Ishikawa (cell line): ENCODE data around the gene VIPR2.

ENCODE experiments used
- CEBPB ChIP-seq: IDR thresholded peaks from 2 replicates; pipeline ENCODE4 v1.6.1; 2012
- CREB1 ChIP-seq: IDR thresholded peaks from 2 replicates; pipeline ENCODE4 v1.6.1; 2012; ENCODE audit warnings: low read depth
- EGR1 ChIP-seq: IDR thresholded peaks from 2 replicates; pipeline ENCODE4 v1.6.1; 2012
- EP300 ChIP-seq: IDR thresholded peaks from 2 replicates; pipeline ENCODE4 v1.6.1; 2012; ENCODE audit warnings: borderline replicate concordance
- FOXM1 ChIP-seq: IDR thresholded peaks from 2 replicates; pipeline ENCODE4 v1.6.1; 2012; ENCODE audit warnings: low read depth, borderline replicate concordance
- NFIC ChIP-seq: IDR thresholded peaks from 2 replicates; pipeline ENCODE4 v1.6.1; 2012
- RAD21 ChIP-seq: IDR thresholded peaks from 2 replicates; pipeline ENCODE4 v1.6.1; 2012; ENCODE audit warnings: low read depth
- TAF1 ChIP-seq: IDR thresholded peaks from 2 replicates; pipeline ENCODE4 v1.6.1; 2012; ENCODE audit warnings: low read depth, mild to moderate bottlenecking
- TCF12 ChIP-seq: IDR thresholded peaks from 2 replicates; pipeline ENCODE4 v1.6.1; 2012; ENCODE audit warnings: low read depth
- TEAD4 ChIP-seq: IDR thresholded peaks from 2 replicates; pipeline ENCODE4 v1.6.1; 2012
- YY1 ChIP-seq: IDR thresholded peaks from 2 replicates; pipeline ENCODE4 v1.6.1; 2012; ENCODE audit warnings: low read depth
- ZBTB7A ChIP-seq: IDR thresholded peaks from 2 replicates; pipeline ENCODE4 v1.6.1; 2012; ENCODE audit warnings: low read depth
- TF ChIP-seq, protein P1 (sequence below): IDR thresholded peaks from 2 replicates; pipeline ENCODE4 v1.6.1; 2012; ENCODE audit warnings: low read depth, mild to moderate bottlenecking
- TF ChIP-seq, protein P2 (sequence below): IDR thresholded peaks from 2 replicates; pipeline ENCODE4 v1.6.1; 2012
- TF ChIP-seq, protein P3 (sequence below): IDR thresholded peaks from 2 replicates; pipeline ENCODE4 v1.6.1; 2012

The VIPR2 gene

GRCh38 chr7:159047536-159047935, 97.1 kb downstream of the VIPR2 start:
- TF ChIP-seq TAF1 (no peak), CEBPB (no peak)
- TF ChIP-seq, protein P1, sequence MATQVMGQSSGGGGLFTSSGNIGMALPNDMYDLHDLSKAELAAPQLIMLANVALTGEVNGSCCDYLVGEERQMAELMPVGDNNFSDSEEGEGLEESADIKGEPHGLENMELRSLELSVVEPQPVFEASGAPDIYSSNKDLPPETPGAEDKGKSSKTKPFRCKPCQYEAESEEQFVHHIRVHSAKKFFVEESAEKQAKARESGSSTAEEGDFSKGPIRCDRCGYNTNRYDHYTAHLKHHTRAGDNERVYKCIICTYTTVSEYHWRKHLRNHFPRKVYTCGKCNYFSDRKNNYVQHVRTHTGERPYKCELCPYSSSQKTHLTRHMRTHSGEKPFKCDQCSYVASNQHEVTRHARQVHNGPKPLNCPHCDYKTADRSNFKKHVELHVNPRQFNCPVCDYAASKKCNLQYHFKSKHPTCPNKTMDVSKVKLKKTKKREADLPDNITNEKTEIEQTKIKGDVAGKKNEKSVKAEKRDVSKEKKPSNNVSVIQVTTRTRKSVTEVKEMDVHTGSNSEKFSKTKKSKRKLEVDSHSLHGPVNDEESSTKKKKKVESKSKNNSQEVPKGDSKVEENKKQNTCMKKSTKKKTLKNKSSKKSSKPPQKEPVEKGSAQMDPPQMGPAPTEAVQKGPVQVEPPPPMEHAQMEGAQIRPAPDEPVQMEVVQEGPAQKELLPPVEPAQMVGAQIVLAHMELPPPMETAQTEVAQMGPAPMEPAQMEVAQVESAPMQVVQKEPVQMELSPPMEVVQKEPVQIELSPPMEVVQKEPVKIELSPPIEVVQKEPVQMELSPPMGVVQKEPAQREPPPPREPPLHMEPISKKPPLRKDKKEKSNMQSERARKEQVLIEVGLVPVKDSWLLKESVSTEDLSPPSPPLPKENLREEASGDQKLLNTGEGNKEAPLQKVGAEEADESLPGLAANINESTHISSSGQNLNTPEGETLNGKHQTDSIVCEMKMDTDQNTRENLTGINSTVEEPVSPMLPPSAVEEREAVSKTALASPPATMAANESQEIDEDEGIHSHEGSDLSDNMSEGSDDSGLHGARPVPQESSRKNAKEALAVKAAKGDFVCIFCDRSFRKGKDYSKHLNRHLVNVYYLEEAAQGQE, result no peak
- TF ChIP-seq, protein P2, sequence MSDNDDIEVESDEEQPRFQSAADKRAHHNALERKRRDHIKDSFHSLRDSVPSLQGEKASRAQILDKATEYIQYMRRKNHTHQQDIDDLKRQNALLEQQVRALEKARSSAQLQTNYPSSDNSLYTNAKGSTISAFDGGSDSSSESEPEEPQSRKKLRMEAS, result no peak

GRCh38 chr7:159046300-159046699, 98.4 kb downstream of the VIPR2 start:
- TF ChIP-seq, protein P3, sequence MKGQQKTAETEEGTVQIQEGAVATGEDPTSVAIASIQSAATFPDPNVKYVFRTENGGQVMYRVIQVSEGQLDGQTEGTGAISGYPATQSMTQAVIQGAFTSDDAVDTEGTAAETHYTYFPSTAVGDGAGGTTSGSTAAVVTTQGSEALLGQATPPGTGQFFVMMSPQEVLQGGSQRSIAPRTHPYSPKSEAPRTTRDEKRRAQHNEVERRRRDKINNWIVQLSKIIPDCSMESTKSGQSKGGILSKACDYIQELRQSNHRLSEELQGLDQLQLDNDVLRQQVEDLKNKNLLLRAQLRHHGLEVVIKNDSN, result no peak
- TF ChIP-seq ZBTB7A (no peak), CREB1 (no peak), YY1 (no peak), EP300 (no peak), TEAD4 (no peak), TAF1 (no peak), TCF12 (no peak), NFIC (no peak), FOXM1 (no peak), RAD21 (no peak), CEBPB (no peak), EGR1 (no peak)
- TF ChIP-seq, protein P1, result no peak
- TF ChIP-seq, protein P2, result no peak

DNA sequence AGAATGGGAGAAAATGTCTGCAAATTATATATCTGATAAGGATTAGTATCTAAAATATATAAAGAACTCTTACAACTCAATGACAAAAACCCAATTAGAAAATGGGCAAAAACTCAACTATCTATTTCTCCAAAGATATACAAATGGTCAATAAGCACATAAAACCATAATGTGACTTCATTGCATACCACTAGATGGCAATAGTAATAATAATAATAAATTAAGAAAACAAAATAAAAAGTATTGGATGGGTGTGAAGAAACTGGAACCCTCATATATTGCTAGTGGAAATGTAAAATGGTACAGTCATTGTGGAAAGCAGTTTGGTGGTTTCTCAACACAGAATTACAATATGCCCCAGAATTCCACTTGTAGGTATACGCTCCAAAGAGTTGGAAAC, 98.8 kb downstream of the VIPR2 start:
- no peak for TF ChIP-seq NFIC
- TF ChIP-seq, protein P2, result no peak
- no peak for TF ChIP-seq ZBTB7A
- TF ChIP-seq TCF12, result no peak
- TF ChIP-seq EGR1, result no peak
- no peak for TF ChIP-seq CEBPB
- TF ChIP-seq, protein P1, result no peak
- TF ChIP-seq TAF1, result no peak
- TF ChIP-seq TEAD4, result no peak

GRCh38 chr7:159042581-159043101, 102.0 kb downstream of the VIPR2 start:
- TF ChIP-seq TAF1 (no peak), TCF12 (no peak), RAD21 (no peak), FOXM1 (no peak), YY1 (no peak), CREB1 (no peak), ZBTB7A (no peak), TEAD4 (no peak)
- TF ChIP-seq, protein P3, result no peak

DNA sequence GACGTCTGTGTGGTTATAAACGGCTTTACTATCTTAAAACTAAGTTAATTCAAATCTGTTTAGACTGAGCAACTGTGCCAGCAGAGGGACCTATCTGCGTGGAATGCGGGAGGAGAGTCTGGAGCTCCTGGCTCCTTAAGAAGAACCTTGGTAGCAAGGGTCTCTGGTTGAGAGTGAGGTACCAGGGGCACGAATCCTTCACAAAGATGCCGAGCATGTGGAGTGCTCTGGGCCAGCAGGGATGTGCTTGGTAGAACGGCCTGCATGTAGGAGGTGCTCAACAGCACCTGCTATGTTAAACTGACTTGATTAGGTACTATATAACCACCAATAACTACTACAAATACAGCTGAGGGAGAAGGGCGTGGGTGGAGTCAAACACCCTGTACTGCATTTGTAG, 102.6 kb downstream of the VIPR2 start:
- TF ChIP-seq CEBPB (no peak), EP300 (no peak), TCF12 (no peak), RAD21 (no peak), YY1 (no peak), ZBTB7A (no peak), TEAD4 (no peak), EGR1 (no peak), CREB1 (no peak), TAF1 (no peak), FOXM1 (no peak), NFIC (no peak)
- TF ChIP-seq, protein P2, result no peak
- TF ChIP-seq, protein P1, result no peak
- TF ChIP-seq, protein P3, result no peak
